ENCODE measurements around the gene AQP9.

Gene AQP9

DNA sequence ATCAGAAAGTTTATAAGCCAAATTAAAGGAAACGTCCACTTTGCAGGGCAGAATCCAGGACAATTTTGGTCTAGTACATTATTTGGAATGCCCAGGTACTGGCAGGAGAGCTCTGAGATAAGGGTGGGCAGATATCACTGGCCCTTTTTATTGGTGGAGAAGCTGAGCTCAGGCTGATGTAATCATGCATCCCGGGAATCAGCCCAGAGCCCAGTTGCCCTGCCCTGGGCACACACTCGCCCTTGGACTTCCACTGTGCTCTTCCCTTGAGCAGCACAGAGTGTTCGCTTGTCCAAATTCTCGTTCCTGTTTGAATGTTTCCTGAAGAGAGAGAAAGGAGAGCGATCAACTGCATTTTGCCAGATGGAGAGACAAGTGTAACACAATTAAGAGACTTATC lies 3.7 kb downstream of the AQP9 start:
- no peak for DNase-seq

DNA sequence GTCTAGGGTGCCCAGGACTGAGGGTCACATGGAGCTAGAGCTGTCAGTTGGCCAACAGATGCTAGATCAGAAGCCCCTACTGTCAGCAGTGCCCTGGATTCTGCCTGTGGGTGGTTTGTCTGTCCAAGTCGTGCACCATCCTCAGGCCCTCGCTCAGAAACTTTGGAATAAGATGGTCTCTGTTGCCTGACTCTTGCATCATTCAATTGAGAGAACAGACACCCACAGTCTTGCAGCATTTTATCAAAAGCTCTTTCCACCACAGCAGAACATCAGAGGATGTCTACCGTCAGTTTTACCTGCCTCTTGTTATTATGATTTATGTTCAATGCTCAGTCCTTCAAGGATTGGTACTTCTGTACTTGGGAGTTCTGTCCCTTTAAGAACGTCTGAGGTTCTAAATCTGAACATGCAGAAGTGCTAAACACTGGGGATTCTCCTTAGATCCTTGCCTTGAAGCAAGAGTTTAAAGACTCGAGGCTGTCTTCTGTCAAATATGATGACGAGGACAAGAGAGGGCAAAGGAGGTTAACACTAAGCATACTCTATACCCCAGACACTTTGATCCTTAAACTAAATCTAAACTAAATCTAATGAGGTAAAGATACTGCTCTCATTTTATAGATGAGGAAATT lies 4.8 kb downstream of the AQP9 start:
- DNase-seq: no peak

DNA sequence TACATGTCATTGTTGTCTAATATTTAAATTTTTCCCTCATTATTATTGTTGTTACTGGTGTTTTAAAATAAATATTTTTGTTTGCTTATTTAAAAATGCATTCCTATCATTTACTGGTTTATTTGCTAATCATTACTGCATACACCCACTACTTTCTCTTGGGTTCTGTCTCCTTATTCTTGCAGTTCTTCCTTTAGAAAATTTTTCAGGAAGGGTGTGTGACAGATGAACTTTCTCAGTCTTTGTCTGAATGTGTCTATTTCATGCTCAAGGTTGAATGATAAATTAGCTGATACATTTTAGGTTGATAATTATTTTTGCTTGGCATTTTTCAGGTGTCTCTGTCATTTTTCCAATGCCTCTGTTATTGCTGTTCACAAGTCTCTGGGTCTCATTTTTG lies 7.4 kb downstream of the AQP9 start:
- DNase-seq: no peak

DNA sequence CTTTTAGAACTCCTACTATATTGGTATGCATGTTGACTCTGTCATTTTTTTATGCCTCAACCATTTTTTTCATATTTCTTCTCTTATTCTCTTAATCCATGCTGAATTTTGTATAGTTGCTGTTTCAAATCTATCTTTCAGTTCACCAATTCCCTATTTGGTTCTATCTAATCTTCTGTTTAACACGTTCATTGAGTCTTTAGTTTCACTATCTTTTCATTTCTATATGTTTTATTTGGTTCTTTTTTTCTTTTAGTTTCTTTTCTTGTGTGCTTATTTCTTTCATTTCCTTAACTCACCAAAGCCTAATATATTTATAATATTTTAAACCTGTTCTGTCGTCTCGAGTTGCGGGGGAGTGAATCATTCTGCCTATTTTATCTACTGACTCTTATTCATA lies 8.0 kb downstream of the AQP9 start:
- no peak for DNase-seq

DNA sequence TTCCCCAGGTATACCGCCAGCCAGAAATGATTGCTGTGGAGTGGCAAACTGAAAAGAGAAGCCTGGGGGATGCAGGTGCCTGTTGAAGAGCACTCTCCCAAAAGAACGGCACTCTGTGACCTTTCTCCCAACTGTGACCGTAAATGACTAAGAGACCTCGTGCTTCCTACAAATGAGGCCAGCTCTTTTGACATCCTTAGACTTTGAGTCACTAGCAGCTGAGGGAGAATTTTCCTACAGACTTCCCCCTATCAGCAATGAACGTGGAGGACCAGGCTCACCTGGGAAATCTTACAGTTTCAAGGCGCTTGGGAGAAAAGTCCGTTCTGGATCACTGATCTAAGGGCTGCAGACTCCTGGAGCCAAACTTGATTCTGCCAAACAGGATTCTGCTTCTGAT lies 8.6 kb downstream of the AQP9 start:
- no peak for DNase-seq

DNA sequence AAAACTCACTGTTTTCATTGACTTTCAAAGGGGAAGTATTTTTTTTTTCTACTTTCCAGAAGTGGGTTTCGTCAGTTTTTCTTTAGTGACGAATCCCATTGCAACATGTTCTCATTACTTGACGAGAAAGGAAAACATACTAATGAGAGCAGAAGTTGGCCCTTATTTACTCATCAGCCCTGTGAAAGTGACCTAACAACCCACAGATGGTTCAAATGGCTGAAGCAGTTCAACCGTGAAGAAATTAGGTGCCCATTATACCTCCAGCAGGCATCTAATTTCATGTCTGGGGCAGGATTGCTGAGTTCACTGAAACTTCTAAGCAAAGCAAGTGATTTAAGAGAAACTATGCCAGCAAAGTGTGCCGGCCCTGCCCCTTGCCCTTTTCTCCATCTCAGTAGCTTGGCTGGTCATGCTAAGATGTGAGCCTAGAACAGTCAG lies 9.0 kb downstream of the AQP9 start:
- DNase-seq: no peak

DNA sequence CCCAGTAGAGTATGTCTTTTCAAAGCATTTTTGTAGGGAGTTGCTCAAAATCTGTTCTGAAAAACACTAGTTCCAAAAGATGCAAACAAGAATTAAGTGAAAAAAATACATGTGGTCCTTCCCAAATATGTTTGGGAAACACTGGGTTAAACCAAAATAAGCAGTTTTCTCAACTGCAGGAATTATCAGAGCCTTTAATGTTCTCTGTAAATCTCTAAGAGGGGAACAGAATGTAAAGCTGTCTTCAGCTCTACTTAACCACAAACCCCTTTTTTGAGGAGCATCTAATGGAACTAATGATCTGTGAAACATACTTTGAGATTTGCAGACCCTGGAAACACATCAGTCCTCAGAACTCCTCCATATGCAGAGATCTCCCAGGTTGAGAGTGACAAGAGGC lies 9.9 kb downstream of the AQP9 start:
- no peak for DNase-seq

DNA sequence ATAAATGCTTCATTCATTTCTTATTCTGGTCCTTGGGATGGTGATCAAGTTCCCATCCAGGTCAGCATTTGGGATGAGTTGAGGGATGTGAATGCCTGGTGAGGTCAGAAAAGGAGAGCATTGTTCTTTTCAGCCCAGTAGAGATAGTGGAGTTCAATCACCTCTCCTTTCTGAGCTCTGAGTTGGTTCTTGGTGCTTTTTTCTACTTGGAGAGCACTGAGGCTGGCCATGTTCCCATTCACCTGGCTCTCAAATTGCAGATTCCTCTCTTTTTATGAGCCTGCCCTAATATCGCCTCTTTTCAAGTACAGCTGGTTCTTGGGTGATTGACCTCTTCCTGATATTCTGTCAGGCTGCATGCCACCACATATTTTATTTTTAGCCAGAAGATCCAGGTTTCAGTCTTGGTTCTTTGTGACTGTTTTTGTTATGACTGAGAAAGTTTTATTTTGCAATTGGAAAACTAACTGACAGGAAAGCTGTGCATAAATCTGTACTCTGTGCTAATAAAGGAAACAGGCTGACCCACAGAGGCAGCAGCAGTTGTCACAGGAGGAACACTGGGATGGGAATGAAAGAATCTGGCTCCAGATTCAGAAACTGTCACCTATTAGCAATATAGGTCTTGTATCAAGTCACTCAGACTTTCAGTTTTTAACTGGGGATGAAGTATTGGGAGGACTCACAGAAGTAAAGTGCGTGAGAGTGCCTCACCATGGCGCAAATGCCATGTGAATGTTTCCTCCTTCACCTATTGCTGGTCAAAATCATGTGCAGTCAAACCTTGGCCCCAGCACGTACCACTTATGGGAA lies 10.7 kb downstream of the AQP9 start:
- no peak for DNase-seq

DNA sequence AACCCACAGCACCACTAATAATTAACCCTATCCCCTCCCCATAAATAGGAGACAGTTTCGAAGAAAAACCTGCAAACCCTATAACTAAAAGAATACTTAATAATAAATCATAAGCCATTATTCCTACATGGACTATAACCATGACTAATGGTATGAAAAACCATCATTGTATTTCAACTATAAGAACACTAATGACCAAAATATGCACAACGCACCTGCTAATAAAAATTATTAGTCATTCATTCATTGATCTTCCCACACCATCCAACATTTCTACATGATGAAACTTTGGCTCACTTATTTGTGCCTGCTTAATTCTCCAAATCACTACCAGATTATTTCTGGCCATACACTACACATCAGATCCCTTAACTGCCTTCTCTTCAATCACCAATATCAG lies 16.6 kb downstream of the AQP9 start:
- no peak for DNase-seq

DNA sequence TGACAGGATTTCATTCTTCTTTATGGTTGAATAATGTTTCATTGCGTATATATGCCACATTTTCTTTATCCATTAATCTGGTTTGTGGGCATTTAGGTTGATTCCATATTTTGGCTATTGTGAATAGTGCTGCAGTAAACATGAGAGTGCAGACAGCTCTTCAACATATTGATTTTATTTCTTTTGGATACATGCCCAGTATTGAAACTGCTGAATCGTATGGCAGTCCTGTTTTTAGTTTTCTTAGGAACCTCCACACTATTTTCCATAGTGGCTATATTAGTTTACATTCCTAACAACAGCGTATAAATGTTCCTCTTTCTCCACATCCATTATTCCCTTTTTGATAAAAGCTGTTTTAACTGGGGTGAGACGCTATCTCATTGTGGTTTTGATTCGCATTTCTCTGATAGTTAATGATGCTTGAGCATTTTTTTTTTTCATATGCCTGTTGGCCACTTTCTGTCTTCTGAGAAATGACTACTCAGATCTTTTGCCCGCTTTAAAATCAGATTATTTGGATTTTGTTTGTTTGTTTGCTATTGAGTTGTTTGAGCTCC lies 21.7 kb downstream of the AQP9 start:
- DNase-seq: no peak

DNA sequence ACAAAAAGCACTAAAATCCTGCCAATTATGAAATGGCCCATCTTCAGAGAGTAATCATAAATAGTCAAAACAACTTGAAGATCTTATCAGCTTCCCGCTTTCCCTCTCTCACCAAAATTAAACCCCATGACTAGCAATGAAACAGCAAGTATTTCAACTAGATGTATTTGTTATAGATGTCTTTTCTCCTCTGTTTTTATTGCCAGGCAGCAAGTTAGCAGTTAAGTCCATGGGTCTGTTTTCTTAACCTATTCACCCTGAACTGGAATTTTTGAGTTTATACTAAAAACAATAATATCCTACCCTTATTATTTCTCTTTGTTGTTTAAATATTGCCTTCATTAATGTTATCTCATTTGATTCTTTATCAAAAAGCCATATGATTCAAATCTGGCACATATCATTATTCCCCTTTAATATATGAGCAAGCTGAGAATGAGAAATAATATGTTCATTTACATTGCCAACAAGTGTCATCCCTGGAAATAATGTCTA lies 23.3 kb downstream of the AQP9 start:
- no peak for DNase-seq

DNA sequence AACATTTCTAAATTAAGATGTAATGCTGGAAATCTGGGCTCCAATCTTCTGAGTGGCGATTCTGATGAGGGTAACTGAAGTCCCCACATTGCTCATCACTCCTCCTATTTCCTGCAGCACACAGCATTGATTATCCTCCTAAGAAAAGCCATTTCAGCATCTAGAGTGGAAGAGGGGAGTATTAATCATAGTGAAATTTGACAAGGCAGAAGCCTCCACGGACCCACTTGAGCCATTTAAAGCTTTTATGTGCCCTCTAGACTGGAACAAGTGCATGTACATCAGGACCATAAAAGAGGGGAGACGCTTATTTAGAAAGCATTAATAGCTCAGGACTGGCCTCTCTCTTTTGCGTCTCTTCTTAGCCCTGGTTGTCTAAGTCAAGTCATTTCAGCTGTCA lies 25.8 kb downstream of the AQP9 start:
- no peak for DNase-seq

DNA sequence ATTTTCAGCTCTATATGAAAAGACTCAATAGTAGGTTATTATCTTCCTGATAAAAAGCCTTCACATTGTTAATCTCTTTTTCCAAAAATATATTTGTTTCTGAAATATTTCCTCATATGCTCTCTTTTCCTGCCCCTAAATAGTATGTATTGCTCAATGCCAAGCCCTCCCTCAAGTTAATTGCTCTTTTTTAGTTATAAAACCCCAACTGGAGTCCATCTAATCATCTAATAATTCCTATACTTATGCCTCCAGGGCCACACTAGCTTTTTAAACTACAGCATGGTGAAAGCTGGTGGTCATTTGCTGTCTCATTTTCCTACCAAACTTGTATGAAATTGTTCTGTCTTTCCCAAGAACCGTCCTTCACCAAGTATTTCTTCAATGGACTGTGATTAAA lies 26.7 kb downstream of the AQP9 start:
- no peak for DNase-seq

DNA sequence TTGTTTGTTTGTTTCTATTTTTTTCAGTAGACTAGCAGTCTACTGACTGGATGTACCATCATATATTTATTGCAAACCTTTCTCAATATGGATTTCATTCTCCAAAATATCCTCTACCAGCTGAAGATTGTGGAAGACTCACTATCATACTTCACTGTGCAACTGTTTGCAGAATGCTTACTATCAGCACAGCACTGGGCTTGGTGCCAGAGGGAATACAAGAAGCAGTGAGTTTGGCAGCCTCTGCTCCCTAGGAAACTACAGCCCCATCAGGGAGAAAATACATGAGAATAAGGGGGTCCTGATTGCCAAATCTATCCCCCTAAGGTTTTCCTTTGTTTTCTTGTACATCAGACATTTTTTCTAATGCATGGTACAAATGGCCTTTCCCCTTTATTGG lies 27.5 kb downstream of the AQP9 start:
- no peak for DNase-seq

DNA sequence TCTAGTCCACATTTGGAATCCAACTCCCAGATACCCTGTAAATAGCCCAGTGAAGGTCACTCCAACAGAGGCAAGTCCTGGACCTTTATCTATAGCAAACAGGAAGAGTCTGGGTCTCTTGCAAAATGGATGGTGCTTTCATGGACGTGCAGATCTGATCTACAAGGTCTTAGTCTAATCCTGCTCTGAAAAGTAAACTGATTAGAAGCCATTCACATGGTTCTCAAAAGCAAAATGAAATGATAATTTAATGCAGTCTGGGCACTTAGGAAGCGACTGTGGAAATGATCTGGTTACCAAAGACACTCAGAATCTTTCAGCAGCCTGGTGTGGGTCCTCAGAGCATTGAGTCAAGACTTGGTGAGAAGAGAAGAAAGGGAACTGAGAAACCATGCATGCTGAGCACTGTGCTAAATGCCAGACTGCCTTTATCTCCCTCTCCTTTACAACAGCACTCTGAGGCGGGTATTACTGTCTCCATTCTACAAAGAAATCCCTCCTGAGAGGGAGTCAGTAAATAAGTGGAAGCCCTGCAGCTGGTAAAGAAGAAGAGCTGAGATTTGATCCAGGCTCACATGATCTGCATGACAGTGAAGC lies 29.0 kb downstream of the AQP9 start:
- no peak for DNase-seq

DNA sequence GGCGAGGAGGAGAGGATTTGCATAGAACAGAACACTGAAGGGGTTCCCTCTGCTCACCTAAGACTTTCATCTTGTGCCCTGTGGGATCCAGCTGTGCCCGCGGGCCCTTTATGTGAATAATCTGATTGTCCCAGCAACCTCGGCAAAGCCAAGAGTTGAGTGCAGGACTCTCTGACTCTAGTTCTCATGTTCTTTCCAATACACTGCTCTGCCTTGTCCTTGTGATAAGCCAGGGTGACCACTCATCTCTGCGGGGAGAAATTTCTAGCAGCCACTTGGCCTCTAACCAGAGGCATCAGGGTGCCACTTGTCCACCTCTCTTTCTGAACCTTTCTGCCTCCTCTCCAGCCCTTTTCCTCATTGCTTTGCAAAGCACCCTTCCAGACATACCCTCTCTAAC lies 31.8 kb downstream of the AQP9 start:
- DNase-seq: no peak

DNA sequence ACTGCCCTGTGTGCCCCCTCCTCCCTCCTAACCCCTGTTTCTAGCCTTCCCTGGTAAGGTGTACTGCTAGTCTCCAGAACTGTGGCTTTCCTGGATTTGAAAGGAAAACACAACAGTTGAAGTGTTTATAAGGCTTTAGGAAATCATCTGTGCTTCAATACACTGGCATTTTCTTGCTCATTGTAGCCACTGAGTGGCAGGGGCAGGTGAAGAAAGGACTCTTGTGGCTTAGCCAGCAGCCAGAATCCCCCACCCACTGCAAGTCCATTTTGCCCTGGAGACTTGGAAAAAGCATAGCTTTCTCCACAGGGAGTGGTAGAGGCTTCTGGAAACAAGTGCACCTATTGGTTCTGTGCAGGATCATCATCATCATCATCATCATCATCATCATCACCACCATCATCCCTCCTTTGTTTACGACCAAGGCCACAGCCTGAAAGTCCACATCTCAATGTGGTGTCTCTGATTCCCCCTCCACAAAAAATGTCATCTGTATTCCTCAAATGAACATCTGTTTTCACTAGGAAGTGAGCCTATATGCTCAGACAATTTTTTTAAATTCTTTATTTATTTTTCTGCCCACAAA lies 33.4 kb downstream of the AQP9 start:
- no peak for DNase-seq

DNA sequence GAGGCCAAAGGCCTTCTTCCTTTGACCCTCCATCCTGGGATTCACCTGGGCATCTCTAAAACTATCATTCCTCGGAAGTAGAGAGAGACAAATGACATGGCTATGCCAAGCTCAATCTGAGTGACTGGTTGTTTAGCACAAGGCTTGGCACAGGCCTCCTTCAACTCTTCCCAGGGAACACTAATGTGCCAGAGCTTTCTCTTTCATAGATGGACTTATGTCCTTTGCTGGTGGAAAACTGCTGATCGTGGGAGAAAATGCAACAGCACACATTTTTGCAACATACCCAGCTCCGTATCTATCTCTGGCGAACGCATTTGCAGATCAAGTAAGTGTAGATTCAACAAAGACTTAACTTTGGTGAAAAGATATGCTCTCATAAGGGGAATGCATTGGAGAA lies 36.5 kb downstream of the AQP9 start:
- DNase-seq: no peak

DNA sequence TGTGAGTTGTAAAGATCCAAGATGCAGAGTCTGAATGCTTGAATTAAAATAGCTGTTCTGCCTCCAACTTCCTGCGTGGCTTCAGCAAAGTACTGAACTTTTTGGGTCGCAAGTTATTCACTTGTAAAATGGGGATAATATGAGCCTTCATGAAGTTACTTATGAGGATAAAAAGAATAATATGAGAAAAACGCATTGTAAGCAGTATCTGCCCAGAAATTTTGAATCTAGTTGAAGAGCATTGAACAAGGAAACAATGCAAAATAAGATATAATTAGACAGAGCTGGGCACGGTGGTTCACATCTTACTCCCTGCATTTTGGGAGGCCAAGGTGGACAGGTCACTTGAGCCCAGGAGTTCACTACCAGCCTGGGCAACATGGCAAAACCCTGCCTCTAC lies 37.8 kb downstream of the AQP9 start:
- DNase-seq: no peak

DNA sequence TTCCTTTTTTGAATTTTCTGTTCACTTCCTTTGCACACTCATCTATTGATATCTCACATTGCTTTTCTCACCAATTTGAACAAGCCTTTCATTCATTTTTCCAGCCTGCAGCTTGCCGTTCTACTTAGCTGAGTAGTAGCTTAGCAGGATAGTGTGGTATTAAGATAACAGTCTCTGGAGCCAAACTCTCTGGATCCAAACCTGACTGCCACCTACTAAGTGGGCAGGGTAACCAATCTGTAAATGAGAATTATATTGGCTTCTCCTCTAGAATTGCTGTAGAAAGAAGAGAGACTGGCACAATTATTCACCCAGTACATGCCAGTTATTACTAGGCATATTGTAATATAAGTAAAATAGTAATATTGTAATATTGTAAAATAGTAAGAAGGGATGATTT lies 40.5 kb downstream of the AQP9 start:
- DNase-seq: no peak

DNA sequence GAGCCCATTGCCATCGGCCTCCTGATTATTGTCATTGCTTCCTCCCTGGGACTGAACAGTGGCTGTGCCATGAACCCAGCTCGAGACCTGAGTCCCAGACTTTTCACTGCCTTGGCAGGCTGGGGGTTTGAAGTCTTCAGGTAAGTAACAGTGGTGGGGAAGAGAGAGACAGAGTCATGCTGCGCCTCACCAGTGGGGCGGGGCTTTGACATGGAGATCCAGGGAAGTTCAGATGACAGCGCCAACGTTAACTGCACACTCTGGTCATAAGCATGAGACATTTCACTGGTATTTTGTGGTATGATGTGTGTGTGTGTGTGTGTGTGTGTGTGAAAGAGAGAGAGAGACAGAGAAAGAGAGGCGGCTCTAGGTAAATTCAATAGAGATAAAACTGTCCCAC lies 41.0 kb downstream of the AQP9 start:
- DNase-seq: no peak

DNA sequence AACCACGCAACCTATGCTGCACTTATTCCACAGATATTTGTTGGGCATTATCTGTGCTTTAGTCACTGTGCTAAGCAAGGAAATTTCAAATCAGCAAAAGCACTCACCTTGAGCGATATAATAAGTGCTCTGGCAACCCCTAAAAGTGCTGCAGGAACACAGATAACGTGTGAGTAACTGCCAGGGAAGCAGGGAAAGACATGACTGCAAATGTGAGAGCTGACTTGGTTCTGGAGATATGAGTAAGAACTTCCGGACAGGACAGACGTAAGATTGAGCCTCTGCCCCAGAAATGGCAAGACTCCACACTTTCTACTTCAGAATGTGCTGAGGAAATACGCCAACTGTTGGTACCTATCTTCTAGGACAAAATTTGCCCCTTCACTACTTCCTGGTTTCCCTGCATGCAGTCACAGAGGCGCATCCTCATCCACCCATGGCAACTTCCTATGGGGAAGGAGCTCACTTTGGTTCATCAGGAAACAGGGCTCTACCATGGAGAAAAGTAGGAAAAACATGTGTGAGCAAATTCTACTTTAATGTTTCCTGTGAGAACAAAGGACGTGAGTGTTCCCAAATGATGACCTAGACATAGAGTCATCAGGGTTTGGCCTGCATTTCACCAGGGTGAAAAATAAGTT lies 41.7 kb downstream of the AQP9 start:
- DNase-seq: no peak
